ENCODE measurements around the gene CHST9.

GRCh38 chr18:27185897-27186296 lies 789 bp upstream of the CHST9 start:
- TF ChIP-seq JUN (CRISPR knock-in tag; IDR thresholded peaks at IDR 0.05) (no peak), ZNF281 (CRISPR knock-in tag; IDR thresholded peaks at IDR 0.05) (no peak), MXD4 (CRISPR knock-in tag; IDR thresholded peaks at IDR 0.05; ENCODE audit: borderline replicate concordance) (no peak)

Data from WTC11 (cell line).